ENCODE data around the gene RGL2. TPM values are rescaled to one million over a fixed set of nuclear protein-coding genes. Genes with fewer than 3 reads are reported as not detected.
A peak's percentile ranks its signal among the peaks of the same experiment; 100 is the strongest.
"Not testable (repeated sequence)": the region's sequence is repeated elsewhere in the genome, so short reads cannot be mapped to it uniquely, and the experiment has no call there.

The RGL2 gene
- total RNA-seq, 2 donors from 2014 or later = 23.0 to 36.9 TPM

- Histone ChIP-seq H3K4me3 (no peak overlapping the region), H3K4me1 (peaks cover 0 to 41% of the 10 kb centered on the region in 2 donors), H3K9me3 (no peaks in the 10 kb centered on the region), H3K27ac (no peak overlapping the region), H3K27me3 (no peaks in the 10 kb centered on the region), H3K36me3 (peaks cover 44% of the 10 kb centered on the region)
- DNase-seq (ENCODE audit: low spot score) = no peak
- TF ChIP-seq CTCF (IDR thresholded peaks at IDR 0.05) = no peak
Observed at GRCh38 chr6:33278392-33278741, 20.4 kb downstream of the RGL2 start.

DNA sequence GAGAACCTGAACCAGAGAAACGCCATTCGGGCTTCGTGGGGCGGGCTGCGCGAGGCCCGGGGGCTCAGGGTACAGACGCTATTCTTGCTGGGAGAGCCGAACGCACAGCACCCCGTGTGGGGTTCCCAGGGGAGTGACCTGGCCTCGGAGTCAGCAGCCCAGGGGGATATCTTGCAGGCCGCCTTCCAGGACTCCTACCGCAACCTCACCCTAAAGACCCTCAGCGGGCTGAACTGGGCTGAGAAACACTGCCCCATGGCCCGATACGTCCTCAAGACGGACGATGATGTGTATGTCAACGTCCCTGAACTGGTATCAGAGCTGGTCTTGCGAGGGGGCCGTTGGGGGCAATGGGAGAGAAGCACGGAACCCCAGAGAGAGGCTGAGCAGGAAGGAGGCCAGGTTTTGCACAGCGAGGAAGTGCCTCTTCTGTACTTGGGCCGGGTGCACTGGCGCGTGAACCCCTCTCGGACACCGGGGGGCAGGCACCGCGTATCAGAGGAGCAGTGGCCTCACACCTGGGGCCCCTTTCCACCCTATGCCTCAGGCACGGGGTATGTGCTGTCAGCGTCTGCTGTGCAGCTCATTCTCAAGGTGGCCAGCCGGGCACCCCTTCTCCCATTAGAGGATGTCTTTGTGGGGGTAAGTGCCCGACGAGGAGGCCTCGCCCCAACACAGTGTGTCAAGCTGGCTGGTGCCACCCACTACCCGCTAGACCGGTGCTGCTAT lies 20.9 kb downstream of the RGL2 start:
- TF ChIP-seq CTCF (IDR thresholded peaks at IDR 0.05) = no peak
- peak overlapping the region; percentile 88 to 92 for H3K27ac ChIP-seq
- peak overlapping the region; percentile 69 to 75 for H3K4me3 ChIP-seq
- DNase-seq (ENCODE audit: low spot score) = no peak
- H3K27me3 ChIP-seq = no peaks in the 10 kb centered on the region
- peaks cover 44% of the 10 kb centered on the region for H3K36me3 ChIP-seq
- no peaks in the 10 kb centered on the region for H3K9me3 ChIP-seq
- peaks cover 0 to 47% of the 10 kb centered on the region in 2 donors for H3K4me1 ChIP-seq

GRCh38 chr6:33276864-33277662 lies 21.7 kb downstream of the RGL2 start, which contains the start of gene B3GALT4:
Gene B3GALT4 (plus strand): TSS chr6:33277123. CDS start chr6:33277420, 297 bp downstream.
- TF ChIP-seq CTCF (IDR thresholded peaks at IDR 0.05) = peak; percentile 48 to 72
- Histone ChIP-seq H3K9me3 (no peaks in the 10 kb centered on the region), H3K4me3 (peak within 1 kb of the TSS; percentile 69 to 75), H3K27ac (peak within 1 kb of the TSS; percentile 88 to 92), H3K36me3 (peaks cover 44% of the 10 kb centered on the region), H3K4me1 (peaks cover 0 to 54% of the 10 kb centered on the region in 2 donors), H3K27me3 (no peaks in the 10 kb centered on the region)
- DNase-seq (ENCODE audit: low spot score) = peak; percentile 77

- peak overlapping the region; percentile 88 to 92 for H3K27ac ChIP-seq
- peak overlapping the region; percentile 69 to 75 for H3K4me3 ChIP-seq
- H3K9me3 ChIP-seq = no peaks in the 10 kb centered on the region
- peaks cover 44% of the 10 kb centered on the region for H3K36me3 ChIP-seq
- H3K27me3 ChIP-seq = no peaks in the 10 kb centered on the region
- no peak for DNase-seq (ENCODE audit: low spot score)
- peaks cover 0 to 55% of the 10 kb centered on the region in 2 donors for H3K4me1 ChIP-seq
- no peak for TF ChIP-seq CTCF (IDR thresholded peaks at IDR 0.05)
Observed at GRCh38 chr6:33276581-33276863, 22.2 kb downstream of the RGL2 start.

DNA sequence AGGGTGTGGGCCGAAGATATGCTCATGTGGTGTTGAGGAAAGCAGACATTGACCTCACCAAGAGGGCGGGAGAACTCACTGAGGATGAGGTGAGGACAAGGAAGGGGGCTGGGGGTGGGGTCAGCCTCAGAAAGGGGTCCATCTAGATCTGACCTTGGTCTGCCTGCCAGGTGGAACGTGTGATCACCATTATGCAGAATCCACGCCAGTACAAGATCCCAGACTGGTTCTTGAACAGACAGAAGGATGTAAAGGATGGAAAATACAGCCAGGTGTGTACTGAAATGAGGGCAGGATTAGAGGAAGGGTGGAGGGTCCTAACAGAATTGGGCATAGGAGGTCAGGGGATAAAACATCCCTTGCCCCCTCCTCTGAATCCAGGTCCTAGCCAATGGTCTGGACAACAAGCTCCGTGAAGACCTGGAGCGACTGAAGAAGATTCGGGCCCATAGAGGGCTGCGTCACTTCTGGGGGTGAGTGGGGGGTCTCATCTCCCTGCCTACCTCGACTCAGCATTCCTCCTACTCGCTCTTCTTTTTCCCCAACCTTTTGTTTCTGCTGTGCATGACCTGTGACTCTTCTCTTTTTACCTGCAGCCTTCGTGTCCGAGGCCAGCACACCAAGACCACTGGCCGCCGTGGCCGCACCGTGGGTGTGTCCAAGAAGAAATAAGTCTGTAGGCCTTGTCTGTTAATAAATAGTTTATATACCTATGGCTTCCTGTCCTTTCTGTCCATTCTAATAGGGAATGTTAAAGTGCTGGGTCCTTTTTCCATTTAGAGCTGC lies 22.8 kb downstream of the RGL2 start:
- not testable (repeated sequence) for H3K9me3 ChIP-seq; H3K27me3 ChIP-seq; DNase-seq (ENCODE audit: low spot score)
- Histone ChIP-seq H3K4me1 (peaks cover 0 to 57% of the 10 kb centered on the region in 2 donors), H3K4me3 (peak overlapping the region in 1 of 2 donors; percentile 69), H3K36me3 (peaks cover 44% of the 10 kb centered on the region), H3K27ac (peak overlapping the region; percentile 88 to 92)

All from right atrium auricular region (tissue), 2 donors.